ENCODE data around the gene CD96.
"Not testable (repeated sequence)": the region's sequence is repeated elsewhere in the genome, so short reads cannot be mapped to it uniquely, and the experiment has no call there.

The CD96 gene

GRCh38 chr3:111621535-111621934, 79.5 kb downstream of the CD96 start:
- peak; percentile 31 for DNase-seq (ENCODE audit: low spot score)

- no peak for DNase-seq (ENCODE audit: low spot score)
These were observed 85.1 kb downstream of the CD96 start for GRCh38 chr3:111627092-111627491.

GRCh38 chr3:111629018-111629417, 87.0 kb downstream of the CD96 start:
- DNase-seq (ENCODE audit: low spot score): not testable (repeated sequence)

- DNase-seq (ENCODE audit: low spot score): not testable (repeated sequence)
These were observed 88.6 kb downstream of the CD96 start for GRCh38 chr3:111630638-111631037.

GRCh38 chr3:111635403-111635802, 93.4 kb downstream of the CD96 start:
- no peak for DNase-seq (ENCODE audit: low spot score)

- no peak for DNase-seq (ENCODE audit: low spot score)
These were observed 94.4 kb downstream of the CD96 start for GRCh38 chr3:111636366-111636885.

- DNase-seq (ENCODE audit: low spot score): no peak
These were observed 97.3 kb downstream of the CD96 start for GRCh38 chr3:111639316-111639715.

GRCh38 chr3:111648991-111649579, 107.1 kb downstream of the CD96 start:
- no peak for DNase-seq (ENCODE audit: low spot score)

- DNase-seq (ENCODE audit: low spot score): no peak
These were observed 108.6 kb downstream of the CD96 start for GRCh38 chr3:111650378-111651275.

GRCh38 chr3:111652492-111653180, 110.6 kb downstream of the CD96 start:
- DNase-seq (ENCODE audit: low spot score): no peak

GRCh38 chr3:111653766-111654165, 111.8 kb downstream of the CD96 start:
- DNase-seq (ENCODE audit: low spot score): no peak

GRCh38 chr3:111662012-111662411, 120.0 kb downstream of the CD96 start:
- no peak for DNase-seq (ENCODE audit: low spot score)

GRCh38 chr3:111662907-111663306, 120.9 kb downstream of the CD96 start:
- DNase-seq (ENCODE audit: low spot score): no peak

GRCh38 chr3:111666041-111666735, 124.2 kb downstream of the CD96 start:
- no peak for DNase-seq (ENCODE audit: low spot score)

GRCh38 chr3:111667170-111667569, 125.2 kb downstream of the CD96 start:
- no peak for DNase-seq (ENCODE audit: low spot score)

GRCh38 chr3:111667621-111668239, 125.7 kb downstream of the CD96 start:
- DNase-seq (ENCODE audit: low spot score): no peak

GRCh38 chr3:111668326-111668725, 126.3 kb downstream of the CD96 start:
- DNase-seq (ENCODE audit: low spot score): no peak

- peak; percentile 46 for DNase-seq (ENCODE audit: low spot score)
These were observed 127.0 kb downstream of the CD96 start for GRCh38 chr3:111668888-111669488.

GRCh38 chr3:111669926-111670630, 128.1 kb downstream of the CD96 start:
- no peak for DNase-seq (ENCODE audit: low spot score)

- not testable (repeated sequence) for DNase-seq (ENCODE audit: low spot score)
These were observed 130.5 kb downstream of the CD96 start for GRCh38 chr3:111672461-111672860.

- DNase-seq (ENCODE audit: low spot score): no peak
These were observed 133.8 kb downstream of the CD96 start for GRCh38 chr3:111675846-111676210.
